GM12892 (cell line): ENCODE results near the gene ADAMTS4.

Experiments
- POLR2A ChIP-seq: IDR thresholded peaks from 2 replicates; pipeline ENCODE4 v1.6.1; 2011; ENCODE audit warnings: low read depth, low read length, control low read depth
- POLR2AphosphoS5 ChIP-seq: IDR thresholded peaks from 2 replicates; pipeline ENCODE4 v1.6.1; 2011; ENCODE audit warnings: low read depth, low read length, control low read depth
- TAF1 ChIP-seq: IDR thresholded peaks from 2 replicates; pipeline ENCODE4 v1.6.1; 2011; ENCODE audit warnings: low read depth, mild to moderate bottlenecking, control low read depth, low read length, borderline replicate concordance

GRCh38 chr1:161196111-161196510 lies 2.7 kb downstream of the ADAMTS4 start:
- TF ChIP-seq POLR2A (no peak), TAF1 (no peak), POLR2AphosphoS5 (no peak)
